ENCODE results near the gene WNK2.
"Not testable (repeated sequence)": the region's sequence is repeated elsewhere in the genome, so short reads cannot be mapped to it uniquely, and the experiment has no call there.

DNA sequence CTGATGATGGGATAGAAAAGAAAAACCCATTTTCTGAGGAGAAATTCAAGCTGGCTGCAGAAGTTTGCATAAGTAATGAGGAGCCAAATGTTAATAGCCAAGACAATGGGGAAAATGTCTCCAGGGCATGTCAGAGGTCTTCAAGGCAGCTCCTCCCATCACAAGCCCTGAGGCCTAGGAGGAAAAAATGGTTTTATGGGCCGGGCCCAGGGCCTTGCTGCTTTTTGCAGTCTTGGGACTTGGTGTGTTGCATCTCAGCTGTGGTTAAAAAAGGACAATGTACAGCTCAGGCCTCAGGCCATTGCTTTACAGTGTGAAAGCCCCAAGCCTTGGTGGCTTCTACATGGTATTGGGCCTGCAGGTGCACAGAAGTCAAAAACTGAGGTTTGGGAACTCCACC lies 154.3 kb downstream of the WNK2 start:
- TF ChIP-seq, protein P1, sequence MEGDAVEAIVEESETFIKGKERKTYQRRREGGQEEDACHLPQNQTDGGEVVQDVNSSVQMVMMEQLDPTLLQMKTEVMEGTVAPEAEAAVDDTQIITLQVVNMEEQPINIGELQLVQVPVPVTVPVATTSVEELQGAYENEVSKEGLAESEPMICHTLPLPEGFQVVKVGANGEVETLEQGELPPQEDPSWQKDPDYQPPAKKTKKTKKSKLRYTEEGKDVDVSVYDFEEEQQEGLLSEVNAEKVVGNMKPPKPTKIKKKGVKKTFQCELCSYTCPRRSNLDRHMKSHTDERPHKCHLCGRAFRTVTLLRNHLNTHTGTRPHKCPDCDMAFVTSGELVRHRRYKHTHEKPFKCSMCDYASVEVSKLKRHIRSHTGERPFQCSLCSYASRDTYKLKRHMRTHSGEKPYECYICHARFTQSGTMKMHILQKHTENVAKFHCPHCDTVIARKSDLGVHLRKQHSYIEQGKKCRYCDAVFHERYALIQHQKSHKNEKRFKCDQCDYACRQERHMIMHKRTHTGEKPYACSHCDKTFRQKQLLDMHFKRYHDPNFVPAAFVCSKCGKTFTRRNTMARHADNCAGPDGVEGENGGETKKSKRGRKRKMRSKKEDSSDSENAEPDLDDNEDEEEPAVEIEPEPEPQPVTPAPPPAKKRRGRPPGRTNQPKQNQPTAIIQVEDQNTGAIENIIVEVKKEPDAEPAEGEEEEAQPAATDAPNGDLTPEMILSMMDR (IDR thresholded peaks at IDR 0.05; ENCODE audit: insufficient read depth, low read length) = not testable (repeated sequence)
- TF ChIP-seq, protein P2, sequence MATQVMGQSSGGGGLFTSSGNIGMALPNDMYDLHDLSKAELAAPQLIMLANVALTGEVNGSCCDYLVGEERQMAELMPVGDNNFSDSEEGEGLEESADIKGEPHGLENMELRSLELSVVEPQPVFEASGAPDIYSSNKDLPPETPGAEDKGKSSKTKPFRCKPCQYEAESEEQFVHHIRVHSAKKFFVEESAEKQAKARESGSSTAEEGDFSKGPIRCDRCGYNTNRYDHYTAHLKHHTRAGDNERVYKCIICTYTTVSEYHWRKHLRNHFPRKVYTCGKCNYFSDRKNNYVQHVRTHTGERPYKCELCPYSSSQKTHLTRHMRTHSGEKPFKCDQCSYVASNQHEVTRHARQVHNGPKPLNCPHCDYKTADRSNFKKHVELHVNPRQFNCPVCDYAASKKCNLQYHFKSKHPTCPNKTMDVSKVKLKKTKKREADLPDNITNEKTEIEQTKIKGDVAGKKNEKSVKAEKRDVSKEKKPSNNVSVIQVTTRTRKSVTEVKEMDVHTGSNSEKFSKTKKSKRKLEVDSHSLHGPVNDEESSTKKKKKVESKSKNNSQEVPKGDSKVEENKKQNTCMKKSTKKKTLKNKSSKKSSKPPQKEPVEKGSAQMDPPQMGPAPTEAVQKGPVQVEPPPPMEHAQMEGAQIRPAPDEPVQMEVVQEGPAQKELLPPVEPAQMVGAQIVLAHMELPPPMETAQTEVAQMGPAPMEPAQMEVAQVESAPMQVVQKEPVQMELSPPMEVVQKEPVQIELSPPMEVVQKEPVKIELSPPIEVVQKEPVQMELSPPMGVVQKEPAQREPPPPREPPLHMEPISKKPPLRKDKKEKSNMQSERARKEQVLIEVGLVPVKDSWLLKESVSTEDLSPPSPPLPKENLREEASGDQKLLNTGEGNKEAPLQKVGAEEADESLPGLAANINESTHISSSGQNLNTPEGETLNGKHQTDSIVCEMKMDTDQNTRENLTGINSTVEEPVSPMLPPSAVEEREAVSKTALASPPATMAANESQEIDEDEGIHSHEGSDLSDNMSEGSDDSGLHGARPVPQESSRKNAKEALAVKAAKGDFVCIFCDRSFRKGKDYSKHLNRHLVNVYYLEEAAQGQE (IDR thresholded peaks at IDR 0.05; ENCODE audit: insufficient replicate concordance, low read depth) = not testable (repeated sequence)

Measured in HL-60 (cell line).